NCI-H510A treated with DMSO at 0.1 percent for 48 hours (cell line): ENCODE measurements around the gene RASSF6.
"Not testable (repeated sequence)": the region's sequence is repeated elsewhere in the genome, so short reads cannot be mapped to it uniquely, and the experiment has no call there.

Experiments
- DNase-seq: peaks from one replicate; lab custom pipeline; 2025; lab: John Stamatoyannopoulos, UW

The RASSF6 gene

GRCh38 chr4:73612032-73612431 lies 8.2 kb downstream of the RASSF6 start:
- DNase-seq = no peak

- no peak for DNase-seq
These were observed 10.5 kb downstream of the RASSF6 start for GRCh38 chr4:73609706-73610105.

GRCh38 chr4:73608689-73609594 lies 11.3 kb downstream of the RASSF6 start:
- DNase-seq = peak; percentile 92

- DNase-seq = peak; percentile 81
These were observed 12.7 kb downstream of the RASSF6 start for GRCh38 chr4:73607375-73608033.

- peak; percentile 99 for DNase-seq
These were observed 13.7 kb downstream of the RASSF6 start for GRCh38 chr4:73606465-73606974.

- no peak for DNase-seq
These were observed 16.2 kb downstream of the RASSF6 start for GRCh38 chr4:73603854-73604584.

GRCh38 chr4:73603271-73603710 lies 16.9 kb downstream of the RASSF6 start:
- peak; percentile 26 for DNase-seq

- DNase-seq = no peak
These were observed 19.3 kb downstream of the RASSF6 start for GRCh38 chr4:73600954-73601353.

GRCh38 chr4:73599182-73599581 lies 21.1 kb downstream of the RASSF6 start:
- DNase-seq = peak; percentile 70

GRCh38 chr4:73597594-73597993 lies 22.6 kb downstream of the RASSF6 start:
- DNase-seq = no peak

- DNase-seq = not testable (repeated sequence)
These were observed 23.1 kb downstream of the RASSF6 start for GRCh38 chr4:73597183-73597582.

GRCh38 chr4:73596001-73596400 lies 24.2 kb downstream of the RASSF6 start:
- DNase-seq = no peak

- peak; percentile 58 for DNase-seq
These were observed 26.5 kb downstream of the RASSF6 start for GRCh38 chr4:73593631-73594241.

- DNase-seq = peak; percentile 95
These were observed 30.1 kb downstream of the RASSF6 start for GRCh38 chr4:73589887-73590801.

- DNase-seq = no peak
These were observed 30.9 kb downstream of the RASSF6 start for GRCh38 chr4:73589261-73589847.

- DNase-seq = no peak
These were observed 31.6 kb downstream of the RASSF6 start for GRCh38 chr4:73588613-73589012.

- no peak for DNase-seq
These were observed 33.6 kb downstream of the RASSF6 start for GRCh38 chr4:73586666-73587065.

- DNase-seq = no peak
These were observed 34.2 kb downstream of the RASSF6 start for GRCh38 chr4:73586040-73586439.

- no peak for DNase-seq
These were observed 34.9 kb downstream of the RASSF6 start for GRCh38 chr4:73585345-73585744.

GRCh38 chr4:73583666-73584065 lies 36.6 kb downstream of the RASSF6 start:
- no peak for DNase-seq
